H1 (cell line): ENCODE data around the gene GABRQ. TPM values are rescaled to one million over a fixed set of nuclear protein-coding genes. Genes with fewer than 3 reads are reported as not detected.

ENCODE experiments used
- CTCF ChIA-PET: fragments of 300-600 bp; sonication (Branson Sonifier 250); formaldehyde crosslinking; loops from one replicate; lab custom pipeline; 2021; ENCODE audit not compliant: partially characterized antibody; lab: Charles Lee
- POLR2A ChIA-PET: fragments of 300-600 bp; sonication (Branson Sonifier 250); formaldehyde crosslinking; loops from one replicate; lab custom pipeline; 2021; ENCODE audit warnings: inconsistent platforms; ENCODE audit not compliant: partially characterized antibody; lab: Charles Lee
- DNase-seq, 2 experiments: peaks; one replicate each; pipeline versions ENCODE4 v3.0.0 to v3.0.0-alpha.2; 2010 to 2022; ENCODE audit warnings: low spot score in 2 of 2, low read depth in 1 of 2, mixed read lengths in 1 of 2
- FAIRE-seq: peaks from 2 replicates; lab custom pipeline; 2011; peaks lifted over from hg19 to GRCh38; lab: Jason Lieb, UNC
- H2AFZ ChIP-seq: 2 replicates; pipeline ENCODE4 v1.8.1; 2012; ENCODE audit warnings: low read length, inconsistent platforms
- H2AK5ac ChIP-seq: 2 replicates; pipeline ENCODE4 v1.6.1; 2013; ENCODE audit warnings: low read depth, low read length
- H2BK120ac ChIP-seq: replicated peaks from 2 replicates; pipeline ENCODE3; 2013; ENCODE audit warnings: low read depth, low read length, inconsistent platforms
- H2BK12ac ChIP-seq: 2 replicates; pipeline ENCODE4 v1.6.1; 2013; ENCODE audit warnings: low read depth, low read length
- H2BK15ac ChIP-seq: 2 replicates; pipeline ENCODE4 v1.6.1; 2013; ENCODE audit warnings: low read length
- H2BK20ac ChIP-seq: 2 replicates; pipeline ENCODE4 v1.6.1; 2013; ENCODE audit warnings: low read length
- H2BK5ac ChIP-seq: 2 replicates; pipeline ENCODE4 v1.6.1; 2013; ENCODE audit warnings: low read depth, low read length
- H3K14ac ChIP-seq: 2 replicates; pipeline ENCODE4 v1.6.1; 2013; ENCODE audit warnings: inconsistent platforms; ENCODE audit not compliant: insufficient read length
- H3K18ac ChIP-seq: 2 replicates; pipeline ENCODE4 v1.6.1; 2013; ENCODE audit warnings: low read length; ENCODE audit errors: extremely low read depth
- H3K23ac ChIP-seq: 2 replicates; pipeline ENCODE4 v1.6.1; 2013; ENCODE audit warnings: inconsistent platforms; ENCODE audit not compliant: insufficient read length
- H3K23me2 ChIP-seq: 2 replicates; pipeline ENCODE4 v1.6.1; 2013; ENCODE audit warnings: low read depth, low read length
- H3K27ac ChIP-seq: 2 replicates; pipeline ENCODE4 v1.6.1; 2011; ENCODE audit warnings: low read depth, low read length, inconsistent platforms
- H3K27me3 ChIP-seq, 4 experiments: replicated peaks in 1 of 4; 1 replicate in 1 of 4; 2 replicates in 3 of 4; pipeline versions ENCODE4 v1.6.1 to v1.8.1; 2011 to 2013; ENCODE audit warnings: low read length in 3 of 4, mild to moderate bottlenecking in 3 of 4, inconsistent platforms in 2 of 4, mixed read lengths in 2 of 4, moderate library complexity in 1 of 4; ENCODE audit not compliant: control insufficient read depth in 3 of 4, insufficient read depth in 3 of 4; ENCODE audit errors: extremely low read depth in 1 of 4
- H3K36me3 ChIP-seq, 4 experiments: 2 replicates each; pipeline versions ENCODE4 v1.6.1 to v1.8.1; 2011 to 2013; ENCODE audit warnings: mild to moderate bottlenecking in 4 of 4, low read length in 3 of 4, moderate library complexity in 2 of 4, control low read depth in 1 of 4, inconsistent platforms in 1 of 4; ENCODE audit not compliant: insufficient read depth in 4 of 4, control insufficient read depth in 2 of 4
- H3K4ac ChIP-seq: replicated peaks from 2 replicates; pipeline ENCODE3; 2013; ENCODE audit warnings: low read length, low read depth, mixed read lengths, inconsistent platforms; ENCODE audit not compliant: insufficient read length
- H3K4me1 ChIP-seq, 4 experiments: replicated peaks in 1 of 4; 1 replicate in 1 of 4; 2 replicates in 3 of 4; pipeline versions ENCODE4 v1.6.1 to v1.8.1; 2011 to 2013; ENCODE audit warnings: low read length in 3 of 4, inconsistent platforms in 2 of 4, mixed read lengths in 1 of 4; ENCODE audit not compliant: insufficient read depth in 4 of 4, control insufficient read depth in 3 of 4
- H3K4me2 ChIP-seq, 2 experiments: 2 replicates each; pipeline versions ENCODE4 v1.6.1 to v1.8.1; 2011 to 2013; ENCODE audit warnings: low read depth in 2 of 2, low read length in 2 of 2, control low read depth in 1 of 2, inconsistent platforms in 1 of 2, mild to moderate bottlenecking in 1 of 2; ENCODE audit not compliant: insufficient read depth in 1 of 2
- H3K4me3 ChIP-seq, 4 experiments: fragments of 200-600, 300-600 bp in 1 of 4; sonication (generic), shearing (Covaris generic), sonication (Bioruptor Twin) in 1 of 4; 2 replicates each; pipeline versions ENCODE4 v1.5.1 to v1.8.1; 2011 to 2016; ENCODE audit warnings: low read length in 4 of 4, low read depth in 3 of 4, control low read depth in 2 of 4, inconsistent platforms in 2 of 4, mild to moderate bottlenecking in 2 of 4, mixed read lengths in 1 of 4, moderate library complexity in 1 of 4; ENCODE audit not compliant: insufficient read depth in 2 of 4; ENCODE audit errors: extremely low read depth in 1 of 4
- H3K56ac ChIP-seq: replicated peaks from 2 replicates; pipeline ENCODE3; 2013; ENCODE audit warnings: low read depth, mild to moderate bottlenecking, mixed read lengths, low read length, inconsistent platforms; ENCODE audit not compliant: insufficient read length
- H3K79me1 ChIP-seq: 2 replicates; pipeline ENCODE4 v1.6.1; 2013; ENCODE audit warnings: low read depth, low read length, control low read depth
- H3K79me2 ChIP-seq, 2 experiments: 2 replicates each; pipeline versions ENCODE4 v1.6.1 to v1.8.1; 2012 to 2013; ENCODE audit warnings: low read length in 2 of 2, mild to moderate bottlenecking in 2 of 2, inconsistent platforms in 1 of 2; ENCODE audit not compliant: insufficient read depth in 2 of 2, control insufficient read depth in 1 of 2
- H3K9ac ChIP-seq, 4 experiments: replicated peaks in 1 of 4; 1 replicate in 1 of 4; 2 replicates in 3 of 4; pipeline versions ENCODE4 v1.6.1 to v1.8.1; 2011 to 2013; ENCODE audit warnings: low read depth in 3 of 4, low read length in 3 of 4, control low read depth in 2 of 4, mild to moderate bottlenecking in 2 of 4, moderate library complexity in 2 of 4, inconsistent platforms in 1 of 4; ENCODE audit errors: extremely low read depth in 1 of 4
- H3K9me3 ChIP-seq, 2 experiments: 2 replicates each; pipeline versions ENCODE4 v1.6.1 to v1.8.1; 2012 to 2013; ENCODE audit warnings: mild to moderate bottlenecking in 2 of 2, moderate library complexity in 2 of 2, control low read depth in 1 of 2, inconsistent platforms in 1 of 2, low read depth in 1 of 2, low read length in 1 of 2, mixed read lengths in 1 of 2; ENCODE audit not compliant: insufficient read depth in 2 of 2
- H4K20me1 ChIP-seq, 2 experiments: replicated peaks in 1 of 2; 2 replicates each; pipeline versions ENCODE3 to v1.8.1; 2011 to 2013; ENCODE audit warnings: inconsistent platforms in 2 of 2, low read length in 2 of 2, mild to moderate bottlenecking in 1 of 2; ENCODE audit not compliant: insufficient read depth in 2 of 2, control insufficient read depth in 1 of 2
- H4K5ac ChIP-seq: 2 replicates; pipeline ENCODE4 v1.6.1; 2013; ENCODE audit warnings: low read length, low read depth, mixed read lengths, inconsistent platforms; ENCODE audit not compliant: insufficient read length
- H4K8ac ChIP-seq: 2 replicates; pipeline ENCODE4 v1.8.0; 2013; ENCODE audit warnings: mild to moderate bottlenecking, moderate library complexity, low read length, inconsistent platforms; ENCODE audit not compliant: insufficient read depth; ENCODE audit errors: extremely low read depth
- H4K91ac ChIP-seq: replicated peaks from 2 replicates; pipeline ENCODE3; 2013; ENCODE audit warnings: low read length, mixed read lengths, inconsistent platforms; ENCODE audit not compliant: insufficient read length
- MAFK ChIP-seq: IDR thresholded peaks from 2 replicates; pipeline ENCODE4 v1.6.1; 2012; ENCODE audit warnings: low read depth, mild to moderate bottlenecking, improper control_type of control experiment, low read length
- POU5F1 ChIP-seq: IDR thresholded peaks from 2 replicates; pipeline ENCODE4 v1.6.1; 2011; ENCODE audit warnings: low read depth, mild to moderate bottlenecking, low read length, moderate library complexity
- TBP ChIP-seq: IDR thresholded peaks from 2 replicates; pipeline ENCODE4 v1.6.1; 2011; ENCODE audit warnings: low read depth, low read length, improper control_type of control experiment
- TCF12 ChIP-seq: IDR thresholded peaks from 2 replicates; pipeline ENCODE4 v1.6.1; 2011; ENCODE audit warnings: low read depth, mild to moderate bottlenecking, low read length
- WGBS, 2 experiments: shearing (Covaris generic) in 1 of 2; methylation state at CpG; one replicate each; pipeline versions ENCODE4 v1.1.6 to v1.1.7; 2013 to 2015; ENCODE audit warnings: low lambda C conversion rate in 2 of 2, mixed read lengths in 2 of 2, inconsistent platforms in 1 of 2, low coverage in 1 of 2, missing lambda C conversion rate in 1 of 2; ENCODE audit not compliant: insufficient replicate concordance in 2 of 2, insufficient coverage in 1 of 2, insufficient read length in 1 of 2; ENCODE audit errors: extremely low coverage in 1 of 2, missing lambda C conversion rate in 1 of 2; 5-methylcytosine and 5-hydroxymethylcytosine counted together
- polyA plus RNA-seq, 7 experiments: library from polyadenylated mRNA; depleted of rRNA in 3 of 7; stranded (reverse) in 5 of 7; unstranded in 2 of 7; fragments of >200 nt in 5 of 7; fragments of 200-250 nt in 2 of 7; gene quantifications; 1 replicate in 5 of 7; 2 replicates in 1 of 7; 4 replicates in 1 of 7; pipeline versions ENCODE4 v1.2.1 to v1.2.3, GENCODE V29; 2011 to 2013; ENCODE audit warnings: missing spikeins in 2 of 7, mixed read lengths in 2 of 7
- total RNA-seq: library from RNA; stranded (reverse); fragmentation: NEBNext Ultra II Directional; extraction: Animal tissue kit (Norgen Biotek cat#: 25700); gene quantifications from 2 replicates; pipeline ENCODE4 v1.2.1, GENCODE V29; 2021
- TF ChIP-seq, protein P1 (sequence below): IDR thresholded peaks from 2 replicates; pipeline ENCODE4 v1.6.1; 2011; ENCODE audit warnings: low read length, improper control_type of control experiment

GABRQ gene
- total and polyA plus RNA-seq, 2 of the 8 experiments (the other 6 are each of a cell fraction or from before 2014, with no cell fraction given) = 6.3 to 9.6 TPM

DNA sequence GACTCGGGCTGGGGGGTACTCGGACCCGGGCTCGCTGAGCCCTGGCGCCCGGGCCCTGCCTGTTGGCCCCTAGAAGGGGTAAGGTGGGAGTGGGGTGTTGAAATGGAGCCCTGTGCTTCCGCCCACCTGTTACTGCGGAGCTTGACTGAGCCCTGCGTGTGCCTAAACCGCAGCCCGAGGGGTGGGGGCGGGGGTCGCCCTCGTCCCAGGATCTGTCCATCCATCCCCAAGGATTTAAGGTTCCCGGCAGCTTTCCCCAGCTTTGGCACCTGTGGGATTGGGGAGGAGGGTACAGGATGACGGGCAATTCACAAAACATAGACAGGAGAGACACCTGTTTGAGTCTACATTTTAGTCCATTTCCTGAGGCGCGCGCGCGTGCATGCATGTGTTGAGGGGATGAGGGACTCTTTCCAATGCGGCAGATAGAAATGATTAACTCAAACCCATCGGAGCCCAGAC, 779 bp downstream of the GABRQ start:
- Histone ChIP-seq H4K91ac (no peak overlapping the region), H2BK5ac (no peak overlapping the region), H3K18ac (no peak overlapping the region), H3K27ac (no peak overlapping the region), H3K4me1 (peaks cover 6 to 21% (median 19%) of the 10 kb centered on the region in 4 experiments), H3K23me2 (peaks cover 4% of the 10 kb centered on the region; the same call in 1 of the 2 replicates), H3K56ac (no peak overlapping the region), H4K20me1 (peaks cover 0 to under 1% of the 10 kb centered on the region in 2 experiments), H3K4ac (no peak overlapping the region), H3K4me2 (peak overlapping the region; percentile 77 to 79), H4K8ac (no peak overlapping the region), H2BK12ac (no peak overlapping the region), H2AK5ac (no peak overlapping the region), H3K79me1 (no peaks in the 10 kb centered on the region), H2BK20ac (no peak overlapping the region), H3K36me3 (no peaks in the 10 kb centered on the region; a peak in 1 of 8 replicates), H3K79me2 (no peaks in the 10 kb centered on the region), H2AFZ (no peak overlapping the region), H2BK120ac (no peak overlapping the region), H3K14ac (no peak overlapping the region), H3K23ac (no peak overlapping the region), H3K27me3 (peaks cover 0 to 13% (median 5%) of the 10 kb centered on the region in 4 experiments; a peak in 4 of 7 replicates), H4K5ac (no peak overlapping the region), H3K9me3 (no peaks in the 10 kb centered on the region), H3K4me3 (peak overlapping the region; percentile 30 to 77 (median 60)), H3K9ac (peak overlapping the region in 1 of 4 experiments; percentile 43; a peak in 2 of 7 replicates), H2BK15ac (no peak overlapping the region)
- ChIA-PET CTCF (no interaction called here), POLR2A (no interaction called here)
- WGBS, 2 experiments = 22% methylated on average over 8 of the region's 23 CpGs; no CpG with 5 or more reads in 1 of the 2 experiments
- peak in 1 of 2 experiments; percentile 42 for DNase-seq
- FAIRE-seq = no peak
- TF ChIP-seq TCF12 (no peak), MAFK (no peak), POU5F1 (no peak), TBP (no peak)
- TF ChIP-seq, protein P1, sequence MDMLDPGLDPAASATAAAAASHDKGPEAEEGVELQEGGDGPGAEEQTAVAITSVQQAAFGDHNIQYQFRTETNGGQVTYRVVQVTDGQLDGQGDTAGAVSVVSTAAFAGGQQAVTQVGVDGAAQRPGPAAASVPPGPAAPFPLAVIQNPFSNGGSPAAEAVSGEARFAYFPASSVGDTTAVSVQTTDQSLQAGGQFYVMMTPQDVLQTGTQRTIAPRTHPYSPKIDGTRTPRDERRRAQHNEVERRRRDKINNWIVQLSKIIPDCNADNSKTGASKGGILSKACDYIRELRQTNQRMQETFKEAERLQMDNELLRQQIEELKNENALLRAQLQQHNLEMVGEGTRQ = no peak
